ENCODE results near the gene CMKLR1.
A peak's percentile ranks its signal among the peaks of the same experiment; 100 is the strongest.

CMKLR1 gene, protein sequence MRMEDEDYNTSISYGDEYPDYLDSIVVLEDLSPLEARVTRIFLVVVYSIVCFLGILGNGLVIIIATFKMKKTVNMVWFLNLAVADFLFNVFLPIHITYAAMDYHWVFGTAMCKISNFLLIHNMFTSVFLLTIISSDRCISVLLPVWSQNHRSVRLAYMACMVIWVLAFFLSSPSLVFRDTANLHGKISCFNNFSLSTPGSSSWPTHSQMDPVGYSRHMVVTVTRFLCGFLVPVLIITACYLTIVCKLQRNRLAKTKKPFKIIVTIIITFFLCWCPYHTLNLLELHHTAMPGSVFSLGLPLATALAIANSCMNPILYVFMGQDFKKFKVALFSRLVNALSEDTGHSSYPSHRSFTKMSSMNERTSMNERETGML

DNA sequence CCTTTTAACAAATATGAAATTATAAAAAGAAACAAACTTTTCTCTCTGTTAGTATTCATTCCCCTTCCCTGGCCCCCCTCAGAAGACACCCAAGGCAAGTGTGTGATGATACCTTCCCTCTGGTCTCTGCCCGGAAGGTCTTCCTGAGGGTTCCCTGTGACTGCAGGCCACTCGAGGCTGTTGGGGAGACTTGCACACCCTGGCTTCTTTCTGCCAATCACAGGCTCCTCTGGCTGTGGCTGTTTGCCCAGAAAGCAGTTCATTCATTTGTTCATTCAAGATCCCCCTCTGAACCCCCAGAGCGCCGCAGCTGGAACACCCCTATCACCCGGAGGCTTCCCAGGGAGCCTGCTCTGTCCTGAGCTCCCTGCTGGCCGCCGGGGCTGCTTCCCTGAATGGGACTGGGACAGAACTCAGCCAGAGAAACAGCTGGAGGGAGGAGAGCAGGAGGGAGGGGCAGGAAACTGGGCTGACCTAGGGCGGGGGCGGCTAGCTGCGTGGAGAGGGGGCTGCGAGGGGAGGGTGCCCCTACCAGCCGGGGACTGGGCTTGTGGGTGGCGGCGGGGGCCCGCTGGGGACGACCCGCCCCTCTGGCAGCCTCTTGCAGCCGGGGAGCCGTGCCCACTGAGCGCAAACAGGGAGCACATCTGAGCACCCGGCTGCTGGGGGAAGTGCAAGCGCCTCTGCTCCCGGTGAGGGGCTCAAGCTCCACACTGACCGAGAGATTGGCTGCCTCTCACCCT is at the start of gene CMKLR1:
TSS of gene CMKLR1 (minus strand) at position 397 of the 743 bp plus-strand sequence. CDS start 45,720 bp downstream, outside the sequence.
- DNase-seq (ENCODE audit: low spot score): no peak

DNA sequence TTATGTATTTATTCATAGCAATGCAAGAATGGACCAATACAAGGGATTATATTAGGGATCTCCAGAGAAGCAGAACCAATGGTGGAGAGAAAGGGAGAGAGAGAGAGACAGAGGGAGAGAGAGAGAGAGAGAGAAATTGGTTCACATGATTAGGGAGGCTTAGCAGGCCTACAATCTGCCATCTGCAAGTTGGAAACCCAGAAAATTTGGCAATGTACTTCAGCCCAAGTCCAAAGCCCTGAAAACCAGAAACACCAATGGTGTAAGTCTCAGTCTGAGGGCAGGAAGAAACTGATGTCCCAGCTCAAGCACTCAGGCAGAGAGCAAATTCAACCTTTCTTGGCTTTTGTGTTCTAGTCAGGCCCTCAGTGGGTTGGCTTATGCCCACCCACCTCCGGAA is 48.7 kb upstream of the CMKLR1 start:
- no peak for DNase-seq (ENCODE audit: low spot score)

DNA sequence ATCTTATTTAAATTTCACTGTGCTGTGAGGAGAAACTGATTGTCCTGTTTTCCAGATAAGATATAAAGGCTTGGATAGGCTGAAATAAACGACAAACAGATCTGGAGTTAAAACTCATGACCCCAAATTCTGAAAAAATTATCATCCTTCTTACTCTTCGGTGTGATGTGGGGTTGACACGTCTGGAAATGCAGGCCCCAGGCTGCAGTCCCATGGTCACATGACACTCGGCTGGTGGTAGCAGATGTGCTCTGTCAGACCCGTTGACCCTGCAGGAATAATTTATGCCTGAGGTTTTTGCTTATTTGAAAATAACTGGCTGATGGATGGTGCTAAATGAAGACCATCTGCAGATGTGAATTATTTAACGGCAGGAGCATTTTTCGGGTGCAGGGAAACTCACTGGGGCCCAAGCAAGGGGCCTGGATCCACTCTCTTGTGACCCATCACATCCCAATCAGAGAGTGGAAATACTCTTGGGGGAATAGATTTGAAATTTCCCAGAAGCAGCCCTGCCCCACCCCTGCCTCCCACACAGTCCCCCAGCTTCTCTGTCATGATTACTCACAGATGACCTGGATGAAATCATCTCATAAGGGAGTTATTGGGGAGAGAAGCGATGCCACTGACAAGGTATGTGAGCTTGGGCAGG is 47.7 kb upstream of the CMKLR1 start:
- no peak for DNase-seq (ENCODE audit: low spot score)

DNA sequence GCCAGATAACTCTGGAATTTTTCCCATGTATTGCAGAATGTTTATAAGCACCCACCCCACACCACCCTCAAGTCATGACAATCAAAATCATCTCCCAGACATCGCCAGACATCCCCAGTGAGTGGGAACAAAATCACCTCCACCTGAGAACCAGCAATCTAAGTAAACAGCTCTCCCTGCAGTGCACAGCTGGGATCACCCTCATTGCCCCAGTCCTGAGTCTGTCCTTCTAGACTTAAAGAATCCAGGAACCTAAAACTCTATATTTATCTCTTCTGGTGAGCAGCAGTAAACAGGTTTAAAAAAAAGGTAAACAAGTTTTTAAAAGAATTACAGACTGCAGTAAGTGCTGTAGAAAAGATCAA is 43.3 kb upstream of the CMKLR1 start:
- no peak for DNase-seq (ENCODE audit: low spot score)

DNA sequence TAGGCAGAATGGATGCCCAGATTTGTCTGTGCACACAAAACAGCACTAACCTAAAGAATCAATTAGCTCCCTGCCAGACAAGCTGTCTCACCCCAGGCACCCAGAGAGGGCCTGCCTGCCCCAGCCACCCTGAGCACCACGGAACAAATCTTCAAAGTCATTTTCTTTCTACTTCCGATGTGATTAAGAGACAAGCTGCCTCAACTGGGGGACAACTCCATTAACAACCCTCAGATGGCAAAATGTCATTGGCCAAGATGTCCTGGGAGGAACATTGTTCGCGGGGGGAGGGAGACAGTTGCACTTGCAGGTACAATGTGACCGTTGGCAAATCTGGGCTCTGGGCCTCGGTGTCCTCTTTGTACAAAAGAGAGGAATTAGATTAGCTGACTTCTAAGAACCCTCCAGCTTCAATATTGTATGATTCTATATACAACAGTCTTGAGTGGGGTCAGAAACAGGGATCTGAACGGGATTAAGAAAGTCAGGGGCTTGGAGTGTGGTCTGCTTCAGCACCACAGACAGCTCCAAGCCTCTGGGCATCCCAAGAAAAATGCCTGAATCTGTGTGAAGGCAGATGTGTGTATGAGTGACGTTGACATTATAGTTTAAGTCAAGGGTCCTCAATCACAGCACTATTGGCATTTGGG is 42.8 kb upstream of the CMKLR1 start:
- no peak for DNase-seq (ENCODE audit: low spot score)

DNA sequence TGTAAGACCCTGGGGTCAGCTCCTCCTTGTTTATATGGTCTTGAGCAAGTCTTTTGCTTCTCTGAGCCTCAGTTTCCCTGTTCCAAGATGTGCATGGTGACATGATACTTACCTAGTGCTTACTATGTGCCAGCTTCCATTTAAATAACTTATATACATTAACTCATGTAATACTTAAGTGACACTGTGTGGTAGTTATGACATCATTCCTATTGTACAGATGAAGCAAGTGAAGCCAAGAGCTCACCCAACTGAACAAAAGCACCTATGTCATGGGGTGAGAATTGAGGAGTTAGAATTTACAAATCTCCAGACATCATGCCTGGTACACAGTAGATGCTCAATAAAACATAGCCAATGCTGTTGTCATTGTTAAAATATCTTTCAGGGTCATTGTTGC is 41.3 kb upstream of the CMKLR1 start:
- no peak for DNase-seq (ENCODE audit: low spot score)

DNA sequence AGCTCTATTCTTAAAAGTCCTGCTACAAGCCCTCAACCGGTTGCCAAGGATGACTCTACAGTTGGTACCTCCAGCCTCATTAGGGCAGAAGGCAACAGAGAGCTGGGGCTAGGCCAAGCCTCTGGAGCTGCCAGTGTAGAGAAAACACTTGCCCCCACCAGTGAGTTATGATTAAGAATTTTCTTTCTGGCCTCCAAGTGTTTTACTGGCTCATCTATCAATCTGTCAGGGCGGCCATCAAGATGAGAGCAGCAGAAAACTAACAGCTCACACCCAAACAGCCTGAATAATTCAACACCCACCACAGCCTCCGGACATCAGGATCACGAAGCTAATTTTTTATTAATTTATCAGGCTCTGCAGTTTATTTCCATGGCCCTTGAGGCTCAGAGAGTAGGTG is 40.7 kb upstream of the CMKLR1 start:
- no peak for DNase-seq (ENCODE audit: low spot score)

DNA sequence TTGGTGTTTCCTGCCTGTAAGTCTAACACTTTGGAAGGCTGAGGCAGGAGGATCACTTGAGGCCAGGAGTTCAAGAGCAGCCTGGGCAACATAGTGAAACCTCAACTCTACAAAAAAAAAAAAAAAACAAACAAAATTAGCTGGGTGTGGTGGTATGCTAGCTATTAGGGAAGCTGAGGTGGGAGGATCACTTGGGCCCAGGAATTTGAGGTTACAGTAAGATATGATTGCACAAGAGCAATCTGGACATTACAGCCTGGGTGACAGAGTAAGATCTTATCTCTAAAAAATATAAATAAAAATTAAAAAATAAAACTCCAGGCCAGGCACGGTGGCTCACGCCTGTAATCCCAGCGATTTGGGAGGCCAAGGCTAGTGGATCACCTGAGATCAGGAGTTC is 39.8 kb upstream of the CMKLR1 start:
- no peak for DNase-seq (ENCODE audit: low spot score)

DNA sequence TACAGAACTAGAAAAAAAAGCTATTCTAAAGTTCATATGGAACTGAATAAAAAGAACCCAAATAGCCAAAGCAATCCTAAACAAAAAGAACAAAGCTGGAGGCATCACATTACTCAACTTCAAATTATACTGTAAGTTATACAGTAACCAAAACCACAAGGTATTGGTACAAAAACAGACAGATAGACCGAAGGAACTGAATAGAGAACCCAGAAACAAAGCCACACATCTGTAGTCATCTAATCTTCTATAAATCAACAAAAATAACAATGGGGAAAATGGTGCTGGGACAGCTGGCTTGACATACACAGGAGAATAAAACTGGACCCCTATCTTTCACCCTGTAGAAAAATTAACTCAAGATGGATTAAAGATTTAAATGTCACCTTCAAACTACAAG is 38.1 kb upstream of the CMKLR1 start:
- no peak for DNase-seq (ENCODE audit: low spot score)

DNA sequence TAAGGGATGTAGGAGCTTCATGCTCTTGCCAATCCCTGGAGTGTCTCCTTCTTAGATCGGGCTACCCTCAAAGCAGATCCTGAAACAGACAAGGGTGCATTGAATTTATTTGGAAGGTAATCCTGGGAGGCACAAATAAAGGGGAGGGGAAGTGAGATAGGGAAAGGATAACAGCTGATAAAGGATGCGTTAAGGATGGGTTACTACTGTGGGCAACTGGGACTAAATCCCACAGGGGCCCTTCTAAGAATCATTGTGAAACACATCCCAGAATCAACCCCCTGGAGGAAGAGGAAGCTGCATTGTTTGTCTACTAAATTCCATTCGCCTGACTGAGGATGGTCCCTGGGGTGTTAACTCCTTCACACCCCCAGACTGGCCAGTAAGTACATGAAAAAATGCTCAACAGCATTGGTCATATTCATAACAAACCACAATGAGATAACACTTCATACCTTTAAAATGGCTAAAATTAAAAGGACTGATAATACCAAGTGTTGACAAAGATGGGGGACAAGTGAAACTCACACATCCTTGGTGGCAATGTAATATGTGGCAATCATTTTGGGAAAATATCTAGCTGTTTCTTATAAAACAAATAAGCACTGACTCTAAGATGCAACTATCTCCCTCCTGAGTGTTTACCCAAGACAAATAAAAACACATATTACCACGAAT is 37.0 kb upstream of the CMKLR1 start:
- no peak for DNase-seq (ENCODE audit: low spot score)

DNA sequence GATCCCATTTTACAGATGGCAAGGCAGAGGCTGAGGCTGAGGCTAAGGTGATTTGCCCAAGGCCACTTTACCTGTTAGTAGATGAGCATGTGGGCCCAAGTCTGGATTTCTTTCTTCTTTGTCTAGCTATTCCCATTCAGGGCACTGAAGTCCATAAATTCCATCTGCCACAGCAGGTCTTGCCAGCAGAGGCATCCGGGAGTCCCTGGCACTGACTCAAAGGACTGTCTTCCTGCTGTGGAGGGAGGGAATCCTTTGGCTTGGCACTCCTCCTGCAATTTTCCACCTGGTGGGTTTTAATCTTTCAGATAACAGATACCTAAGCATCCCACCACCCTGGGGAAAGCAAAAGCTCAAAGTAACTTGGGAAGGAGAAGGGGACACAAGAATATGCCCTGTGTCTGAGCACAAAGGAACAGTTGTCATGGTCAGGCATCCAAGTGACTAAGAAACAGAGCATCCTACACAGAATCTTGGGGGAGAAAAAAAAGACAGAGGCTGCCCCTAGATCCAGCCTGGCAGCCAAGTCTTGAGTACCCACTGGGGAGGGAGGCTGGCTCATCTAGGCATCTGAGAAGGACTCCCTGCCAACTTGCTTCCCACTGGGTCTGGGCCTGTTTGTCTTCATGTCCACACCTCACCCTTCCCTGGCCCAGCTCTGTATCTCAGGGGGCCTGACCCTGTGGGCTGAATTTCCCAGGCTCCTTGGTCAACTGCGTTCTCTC is 35.6 kb upstream of the CMKLR1 start:
- DNase-seq (ENCODE audit: low spot score): no peak

DNA sequence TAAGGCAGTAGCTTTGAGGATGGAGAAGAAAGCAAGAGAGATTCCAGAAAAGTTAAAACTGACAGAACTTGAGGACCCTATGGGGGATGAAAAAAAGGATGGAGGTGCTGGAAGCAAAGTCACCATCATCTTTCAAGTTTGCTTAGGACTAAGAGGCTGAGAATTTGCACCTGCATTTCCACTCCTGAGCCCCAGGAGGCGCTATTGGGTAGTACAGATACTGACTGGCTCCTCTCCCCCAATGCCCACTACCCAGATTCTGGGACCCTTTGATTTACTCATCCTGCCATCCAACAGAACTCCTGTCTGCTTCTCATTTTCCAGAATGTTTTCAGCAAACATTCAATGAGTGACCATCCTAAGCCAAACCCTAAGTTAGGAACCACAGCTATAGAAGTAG is 34.0 kb upstream of the CMKLR1 start:
- DNase-seq (ENCODE audit: low spot score): no peak

DNA sequence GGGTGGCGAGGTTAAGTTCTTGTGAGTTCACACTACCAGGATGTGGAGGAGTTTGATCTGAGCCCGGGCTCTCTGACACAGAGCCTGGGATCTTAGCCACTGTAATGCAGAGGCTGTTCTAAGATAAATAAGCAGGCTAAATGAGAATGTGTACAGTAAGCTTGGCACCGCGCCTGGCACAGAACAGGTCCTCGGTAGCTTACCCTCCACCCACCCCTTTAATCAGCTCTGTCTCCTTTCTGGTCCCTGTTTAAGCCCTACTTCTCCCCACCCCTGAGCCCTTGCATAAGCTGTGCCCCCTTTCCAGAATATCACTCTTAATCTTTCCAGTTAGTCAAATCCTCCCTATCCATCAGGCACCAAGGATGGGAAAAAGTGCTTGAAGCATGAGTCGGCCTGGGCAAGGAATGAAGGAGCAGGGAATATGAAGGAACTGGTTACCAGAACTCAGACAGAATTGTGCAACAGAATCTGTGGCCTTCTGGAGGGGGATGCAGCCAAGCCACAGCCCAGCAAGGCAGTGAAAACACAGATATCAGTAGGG is 32.8 kb upstream of the CMKLR1 start:
- peak; percentile 52 for DNase-seq (ENCODE audit: low spot score)

DNA sequence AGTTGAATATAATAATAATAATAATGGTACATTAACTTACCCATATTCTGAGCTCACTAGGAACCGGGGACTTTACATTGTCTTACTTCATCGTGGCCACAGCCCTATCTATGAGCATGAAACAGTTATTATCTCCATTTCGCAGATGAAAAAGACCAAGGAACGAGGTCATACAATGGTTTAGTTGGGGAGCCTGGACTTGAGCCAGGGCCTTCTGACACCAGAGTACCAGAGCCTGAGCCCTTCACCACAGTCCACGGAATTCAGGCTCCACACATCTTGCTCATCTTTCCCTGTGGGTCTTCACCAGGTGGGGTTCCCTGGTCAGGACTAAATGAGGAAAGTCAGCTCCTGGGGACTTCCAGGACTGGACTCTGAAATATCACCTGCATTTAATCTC is 31.3 kb upstream of the CMKLR1 start:
- no peak for DNase-seq (ENCODE audit: low spot score)

DNA sequence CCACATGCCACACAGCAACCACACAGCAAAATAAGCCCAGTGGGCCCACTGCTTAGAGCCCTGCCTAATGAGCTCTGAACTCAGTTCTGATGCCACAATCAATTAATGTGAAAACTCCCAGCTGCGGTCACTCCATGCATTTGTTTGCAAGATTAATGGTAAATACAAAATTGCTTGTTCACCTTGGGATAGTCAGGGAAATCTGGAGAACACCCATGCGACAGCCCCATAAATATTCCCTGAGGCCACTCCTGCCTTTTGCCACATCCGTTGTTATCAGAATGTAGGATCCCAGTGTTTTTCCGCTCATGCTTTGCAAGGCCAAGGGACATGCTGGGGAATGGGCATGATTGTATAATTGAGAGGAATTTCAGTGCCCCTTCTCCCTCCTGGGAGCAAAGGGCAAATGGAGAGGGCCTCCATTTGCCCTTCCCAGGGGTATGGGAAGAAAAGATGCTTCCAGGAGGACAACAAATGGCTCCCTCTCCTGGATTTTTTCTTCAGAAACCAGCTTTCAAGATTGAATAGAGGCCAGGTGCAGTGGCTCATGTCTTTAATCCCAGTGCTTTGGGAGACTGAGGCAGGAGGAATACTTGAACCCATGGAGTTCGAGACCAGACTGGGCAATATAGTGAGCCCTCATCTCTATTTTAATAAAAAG is 30.8 kb upstream of the CMKLR1 start:
- DNase-seq (ENCODE audit: low spot score): no peak

DNA sequence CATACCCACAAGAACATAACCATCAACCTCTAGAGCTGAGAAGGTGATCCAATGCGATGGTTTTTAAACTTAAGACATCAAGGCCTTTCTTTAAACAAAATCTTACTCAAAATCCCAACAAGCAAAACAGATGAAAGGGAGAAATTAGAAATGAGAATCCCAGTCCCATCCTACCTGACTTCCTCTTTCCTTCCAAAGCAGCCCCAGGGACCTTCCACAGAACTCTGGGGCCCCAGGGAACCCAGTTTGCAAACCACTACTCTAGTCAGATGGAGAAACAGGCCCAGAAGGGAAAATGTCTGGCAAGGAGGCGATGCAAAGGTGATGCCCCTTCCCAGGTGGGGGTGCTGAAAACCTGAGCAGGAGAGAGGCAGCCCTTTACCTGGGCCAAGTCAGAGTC is 29.0 kb upstream of the CMKLR1 start:
- DNase-seq (ENCODE audit: low spot score): no peak

DNA sequence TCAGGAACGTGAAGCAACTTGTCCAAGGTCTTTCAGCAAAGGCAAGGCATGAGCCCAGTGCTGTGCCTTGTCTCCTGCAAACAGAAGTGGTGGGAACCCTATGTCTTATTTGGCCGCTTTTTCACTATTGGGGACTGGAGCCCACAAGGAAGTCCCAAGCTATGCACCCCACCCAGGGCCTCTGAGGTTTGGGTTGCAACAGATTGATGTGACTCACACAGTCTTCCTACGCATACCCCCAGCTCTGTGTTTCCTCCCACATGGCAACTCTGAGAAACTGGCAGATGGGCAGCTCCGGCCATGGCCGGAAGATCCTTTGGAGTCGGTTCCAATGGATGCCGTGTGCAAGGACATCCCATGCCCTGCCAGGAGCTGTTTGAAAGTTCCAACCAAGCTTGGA is 28.3 kb upstream of the CMKLR1 start:
- peak; percentile 17 for DNase-seq (ENCODE audit: low spot score)

DNA sequence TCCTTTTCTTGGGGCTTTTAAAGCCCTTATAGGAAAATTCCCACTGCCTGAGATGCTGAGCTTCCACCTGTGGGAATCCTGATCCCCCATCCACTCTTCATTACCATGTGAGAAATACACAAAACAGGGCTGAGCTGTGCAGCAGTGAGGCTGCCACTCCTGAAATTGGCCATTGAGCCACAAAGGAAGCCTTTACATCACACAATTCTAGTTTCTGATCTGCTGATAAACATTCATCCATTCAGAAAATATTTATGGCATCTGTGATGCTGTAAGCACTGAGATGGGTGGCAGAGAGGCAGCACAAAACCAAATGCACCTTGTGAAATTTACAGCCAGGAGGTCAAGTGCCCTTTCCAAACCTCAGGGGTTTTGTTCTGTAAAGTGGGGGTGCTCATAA is 26.2 kb upstream of the CMKLR1 start:
- DNase-seq (ENCODE audit: low spot score): no peak

DNA sequence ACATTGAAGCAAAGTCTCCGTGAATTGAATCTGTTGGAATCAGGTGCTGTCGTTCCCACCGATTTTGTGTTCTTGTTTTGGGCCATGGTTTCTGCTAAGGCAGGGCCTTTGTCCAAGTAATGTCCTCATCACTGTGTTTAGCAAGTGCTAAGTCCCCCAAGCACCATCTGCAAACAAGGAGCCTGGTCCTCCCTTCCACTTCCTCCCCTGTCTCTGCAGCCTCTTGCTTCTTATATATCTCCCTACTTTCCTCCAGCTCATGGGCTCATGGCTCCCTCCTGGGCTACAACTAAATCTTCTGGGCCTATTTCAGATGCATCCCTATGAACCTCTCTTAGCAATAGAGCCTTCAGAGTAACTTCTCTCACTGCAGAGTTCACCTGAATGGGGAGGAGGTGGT is 25.8 kb upstream of the CMKLR1 start:
- no peak for DNase-seq (ENCODE audit: low spot score)

DNA sequence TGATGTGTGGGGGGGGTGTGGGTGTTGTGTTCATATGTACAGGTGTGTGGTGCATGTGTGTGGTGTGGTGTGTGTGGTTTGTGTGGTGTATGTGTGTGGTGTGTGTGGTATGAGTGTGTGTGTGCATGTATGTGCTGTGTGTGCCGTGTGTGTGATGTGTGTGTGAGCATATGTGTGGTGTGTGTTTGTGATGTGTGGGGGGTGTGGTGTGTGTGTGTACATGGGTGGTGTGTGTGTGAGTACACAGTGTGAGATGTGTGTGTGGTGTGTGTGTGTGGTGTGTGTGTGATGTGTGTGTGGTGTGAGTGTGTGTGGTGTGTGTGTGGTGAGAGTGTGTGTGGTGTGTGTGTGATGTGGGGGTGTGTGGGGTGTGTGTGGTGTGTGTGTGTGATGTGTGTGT is 24.5 kb upstream of the CMKLR1 start:
- no peak for DNase-seq (ENCODE audit: low spot score)

DNA sequence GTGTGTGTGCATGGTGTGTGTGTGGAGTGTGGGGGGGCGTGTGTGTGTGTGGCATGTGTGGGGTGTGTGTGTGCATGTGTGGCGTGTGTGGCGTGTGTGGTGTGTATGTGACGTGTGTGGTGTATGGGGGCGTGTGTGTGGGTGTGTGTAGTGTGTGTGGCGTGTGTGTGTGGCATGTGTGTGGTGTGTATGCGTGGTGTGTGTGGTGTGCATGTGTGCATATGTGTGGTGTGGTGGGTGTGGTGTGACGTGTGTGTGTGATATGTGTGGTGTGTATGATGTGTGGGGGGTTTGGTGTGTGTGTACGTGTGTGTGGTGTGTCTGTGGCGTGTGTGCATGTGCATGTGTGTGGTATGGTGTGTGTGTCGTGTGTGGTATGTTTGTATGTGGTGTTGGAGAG is 24.1 kb upstream of the CMKLR1 start:
- no peak for DNase-seq (ENCODE audit: low spot score)
